Mucosa of descending colon (tissue), 3 donors: Measurements from ENCODE around the gene EFHC1. TPM values are rescaled to one million over a fixed set of nuclear protein-coding genes. Genes with fewer than 3 reads are reported as not detected.

ENCODE experiments used
- ATAC-seq: fragments of 200-7000 bp; cut with Tn5 transposase; one replicate; pipeline ENCODE4 v1.9.1; 2020; ENCODE audit warnings: mild to moderate bottlenecking, moderate library complexity
- DNase-seq, 3 donors: peaks; one replicate each; pipeline ENCODE4 v3.0.0-alpha.2; 2020
- H3K36me3 ChIP-seq: fragments of 200-600 bp; one replicate; pipeline ENCODE4 v1.8.0; 2021; ENCODE audit warnings: low read depth, mild to moderate bottlenecking
- H3K4me1 ChIP-seq: fragments of 200-600 bp; one replicate; pipeline ENCODE4 v1.8.0; 2021; ENCODE audit warnings: low read depth, mild to moderate bottlenecking
- H3K4me3 ChIP-seq: fragments of 200-600 bp; one replicate; pipeline ENCODE4 v1.8.0; 2021; ENCODE audit warnings: mild to moderate bottlenecking
- H3K9me3 ChIP-seq: fragments of 200-600 bp; one replicate; pipeline ENCODE4 v1.8.0; 2021; ENCODE audit warnings: mild to moderate bottlenecking
- intact Hi-C, 2 donors: fragments of 100-400 bp; cut with DNase I in 1 of 2; cut with micrococcal nuclease in 1 of 2; formaldehyde crosslinking; loops; one replicate each; pipeline versions ENCODE4 v1.11.0 to v1.11.1; 2022; cut with DNase I, micrococcal nuclease
- total RNA-seq, 3 donors: library from RNA; stranded (reverse); fragmentation: NEBNext Ultra II Directional in 2 of 3; extraction: Animal tissue kit (Norgen Biotek cat#: 25700) in 2 of 3; gene quantifications; one replicate each; pipeline versions ENCODE4 v1.2.1 to v1.2.4, GENCODE V29; 2021 to 2023
- TF ChIP-seq, protein P1 (sequence below): fragments of 200-600 bp; IDR thresholded peaks from one replicate; pipeline ENCODE4 v1.8.0; 2022; ENCODE audit warnings: antibody characterized with exemption, mild to moderate bottlenecking
- donor health status: DM: no; HTN: no; CAD: no; lungs with moderate emphysema.
- donor health status: DM: no; HTN: no; CAD: no.
- donor health status: DM: no; HTN: yes; CAD: no.

Gene EFHC1
- total RNA-seq, 3 donors from 2014 or later: 10.8 to 22.2 (median 20.5) TPM

GRCh38 chr6:52493669-52494068, 73.5 kb downstream of the EFHC1 start:
- intact Hi-C loops: no loop called here

DNA sequence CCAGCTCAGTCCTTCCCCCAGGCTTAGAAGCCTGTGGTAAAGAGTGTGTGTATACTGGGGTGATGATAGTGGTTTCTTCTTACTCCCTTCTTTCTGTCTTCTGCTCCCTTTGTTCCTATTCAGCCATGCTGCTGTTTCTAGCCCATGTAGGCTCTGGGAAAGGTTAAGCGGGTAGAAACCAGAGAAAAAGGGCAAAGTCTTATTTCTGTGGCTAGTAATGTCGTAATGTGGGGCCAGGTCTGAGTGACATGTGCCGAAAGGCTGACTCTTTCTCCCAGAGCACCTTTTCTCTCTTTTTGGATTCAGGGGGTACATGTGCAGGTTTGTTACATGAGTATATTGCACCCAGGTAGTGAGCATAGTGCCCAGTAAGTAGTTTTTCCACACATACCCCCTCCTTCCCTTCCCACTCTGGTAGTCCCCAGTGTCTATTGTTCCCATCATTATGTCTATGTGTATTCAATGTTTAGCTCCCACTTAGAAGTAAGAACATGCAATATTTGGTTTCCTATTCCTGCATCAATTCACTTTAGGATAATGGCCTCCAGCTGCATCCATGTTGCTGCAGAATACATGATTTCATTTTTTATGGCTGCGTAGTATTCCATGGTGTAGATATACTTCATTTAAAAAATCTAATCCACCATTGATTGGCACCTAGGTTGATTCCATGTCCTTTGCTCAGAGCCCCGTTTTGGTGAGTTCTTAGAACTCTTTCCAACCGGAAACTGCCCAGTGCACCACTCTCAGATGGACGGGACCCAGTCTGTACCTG, 74.3 kb downstream of the EFHC1 start:
- intact Hi-C loops: no loop called here
- Histone ChIP-seq H3K4me3 (no peak overlapping the region), H3K9me3 (no peaks in the 10 kb centered on the region), H3K4me1 (no peaks in the 10 kb centered on the region), H3K36me3 (no peaks in the 10 kb centered on the region)
- ATAC-seq (no peak), DNase-seq (no peak)
- TF ChIP-seq, protein P1, sequence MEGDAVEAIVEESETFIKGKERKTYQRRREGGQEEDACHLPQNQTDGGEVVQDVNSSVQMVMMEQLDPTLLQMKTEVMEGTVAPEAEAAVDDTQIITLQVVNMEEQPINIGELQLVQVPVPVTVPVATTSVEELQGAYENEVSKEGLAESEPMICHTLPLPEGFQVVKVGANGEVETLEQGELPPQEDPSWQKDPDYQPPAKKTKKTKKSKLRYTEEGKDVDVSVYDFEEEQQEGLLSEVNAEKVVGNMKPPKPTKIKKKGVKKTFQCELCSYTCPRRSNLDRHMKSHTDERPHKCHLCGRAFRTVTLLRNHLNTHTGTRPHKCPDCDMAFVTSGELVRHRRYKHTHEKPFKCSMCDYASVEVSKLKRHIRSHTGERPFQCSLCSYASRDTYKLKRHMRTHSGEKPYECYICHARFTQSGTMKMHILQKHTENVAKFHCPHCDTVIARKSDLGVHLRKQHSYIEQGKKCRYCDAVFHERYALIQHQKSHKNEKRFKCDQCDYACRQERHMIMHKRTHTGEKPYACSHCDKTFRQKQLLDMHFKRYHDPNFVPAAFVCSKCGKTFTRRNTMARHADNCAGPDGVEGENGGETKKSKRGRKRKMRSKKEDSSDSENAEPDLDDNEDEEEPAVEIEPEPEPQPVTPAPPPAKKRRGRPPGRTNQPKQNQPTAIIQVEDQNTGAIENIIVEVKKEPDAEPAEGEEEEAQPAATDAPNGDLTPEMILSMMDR: no peak

More at GRCh38 chr6:52493669-52494068, 73.5 kb downstream of the EFHC1 start:
- H3K36me3 ChIP-seq: no peaks in the 10 kb centered on the region
- ATAC-seq (no peak), DNase-seq (no peak)
- H3K4me1 ChIP-seq: no peaks in the 10 kb centered on the region
- TF ChIP-seq, protein P1: no peak
- H3K9me3 ChIP-seq: no peaks in the 10 kb centered on the region
- no peak overlapping the region for H3K4me3 ChIP-seq

- TF ChIP-seq, protein P1: no peak
- DNase-seq: no peak
- H3K4me3 ChIP-seq: no peak overlapping the region
- no peaks in the 10 kb centered on the region for H3K9me3 ChIP-seq
- no peaks in the 10 kb centered on the region for H3K36me3 ChIP-seq
- no peak for ATAC-seq
- H3K4me1 ChIP-seq: no peaks in the 10 kb centered on the region
- intact Hi-C loops: no loop called here
Measured at GRCh38 chr6:52495922-52496321, 75.8 kb downstream of the EFHC1 start.

- ATAC-seq: no peak
- TF ChIP-seq, protein P1: no peak
- H3K9me3 ChIP-seq: no peaks in the 10 kb centered on the region
- H3K36me3 ChIP-seq: no peaks in the 10 kb centered on the region
- intact Hi-C loops: no loop called here
- no peaks in the 10 kb centered on the region for H3K4me1 ChIP-seq
- H3K4me3 ChIP-seq: no peak overlapping the region
- no peak for DNase-seq
Measured at GRCh38 chr6:52496631-52497030, 76.5 kb downstream of the EFHC1 start.

GRCh38 chr6:52497652-52498408, 77.7 kb downstream of the EFHC1 start:
- Histone ChIP-seq H3K36me3 (no peaks in the 10 kb centered on the region), H3K4me3 (no peak overlapping the region), H3K4me1 (no peaks in the 10 kb centered on the region), H3K9me3 (no peaks in the 10 kb centered on the region)
- intact Hi-C loops: no loop called here
- no peak for DNase-seq
- TF ChIP-seq, protein P1: no peak
- peak; percentile 61 for ATAC-seq
